Hematopoietic multipotent progenitor cell treated with erythropoietin and hydrocortisone succinate and interleukin-3 and kit ligand, for 4 days (in vitro differentiated cells): ENCODE measurements around the gene ENTPD1.
"Not testable (repeated sequence)": the region's sequence is repeated elsewhere in the genome, so short reads cannot be mapped to it uniquely, and the experiment has no call there.

Experiments used
- DNase-seq: peaks from one replicate; pipeline ENCODE4 v3.0.0-alpha.2; 2015

The ENTPD1 gene

GRCh38 chr10:95756041-95756761 lies at the start of gene ENTPD1:
Gene ENTPD1, plus strand, starts transcription at chr10:95756163. Its CDS starts 77 bp downstream, at chr10:95756240.
- peak; percentile 67 for DNase-seq

GRCh38 chr10:95706573-95706972 lies 49.4 kb upstream of the ENTPD1 start:
- DNase-seq = no peak

GRCh38 chr10:95706990-95707389 lies 49.0 kb upstream of the ENTPD1 start:
- DNase-seq = no peak

- DNase-seq = no peak
Measured at GRCh38 chr10:95711492-95711891, 44.5 kb upstream of the ENTPD1 start.

GRCh38 chr10:95716466-95716865 lies 39.5 kb upstream of the ENTPD1 start:
- no peak for DNase-seq

DNA sequence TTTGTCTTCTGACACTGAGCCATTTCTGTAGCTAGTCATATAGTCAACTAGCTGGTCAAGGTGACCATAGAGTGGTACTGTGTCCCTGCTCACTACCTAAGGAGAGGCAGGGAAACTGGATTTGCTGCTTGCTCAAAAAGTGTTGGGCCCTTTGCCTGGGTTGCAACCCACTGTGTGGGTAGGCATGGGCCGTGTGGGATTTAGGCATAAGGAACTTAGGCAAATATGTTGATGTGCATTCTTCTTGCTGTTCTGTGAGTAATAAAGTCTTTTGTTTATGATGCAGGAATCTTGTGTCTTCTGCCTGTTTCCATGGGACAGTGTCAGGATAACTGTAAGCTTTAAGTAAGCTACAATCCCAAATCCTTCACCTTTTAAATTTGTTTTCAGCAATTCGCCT lies 39.1 kb upstream of the ENTPD1 start:
- DNase-seq = no peak

DNA sequence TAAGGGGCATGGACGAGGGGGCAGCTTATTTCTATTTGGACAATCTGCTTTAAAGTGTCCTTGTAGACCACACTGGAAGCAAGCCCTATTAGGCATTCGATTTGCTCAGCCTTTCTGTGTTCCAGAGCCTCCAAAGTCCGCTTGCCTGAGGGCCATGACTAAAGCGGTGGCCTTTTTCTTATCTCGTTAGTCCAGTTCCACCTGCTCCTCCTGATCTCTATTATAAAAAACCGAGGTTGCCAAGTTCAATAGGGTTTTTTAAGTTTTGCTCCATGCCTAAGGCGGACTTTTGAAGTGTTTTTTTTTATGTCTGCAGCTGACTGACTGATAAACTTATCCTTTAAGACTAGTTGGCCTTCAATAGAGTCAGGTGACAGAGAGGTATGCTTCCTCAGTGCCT lies 35.2 kb upstream of the ENTPD1 start:
- DNase-seq = peak; percentile 50

DNA sequence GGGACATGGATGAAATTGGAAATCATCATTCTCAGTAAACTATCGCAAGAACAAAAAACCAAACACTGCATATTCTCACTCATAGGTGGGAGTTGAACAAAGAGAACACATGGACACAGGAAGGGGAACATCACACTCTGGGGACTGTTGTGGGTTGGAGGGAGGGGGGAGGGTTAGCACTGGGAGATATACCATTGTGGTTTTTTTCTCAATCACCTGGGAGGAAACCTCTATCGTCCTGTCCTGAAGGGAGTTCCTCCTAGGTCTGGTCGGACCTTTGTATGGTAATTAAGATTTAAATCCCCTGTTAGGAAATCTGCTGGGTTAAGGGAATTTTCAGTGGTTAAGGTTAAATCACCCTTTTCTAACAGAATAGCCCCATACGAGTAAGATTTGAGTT lies 33.5 kb upstream of the ENTPD1 start:
- not testable (repeated sequence) for DNase-seq

- DNase-seq = peak; percentile 42
Measured at GRCh38 chr10:95728526-95728925, 27.4 kb upstream of the ENTPD1 start.

- DNase-seq = peak; percentile 59
Measured at GRCh38 chr10:95729323-95730055, 26.5 kb upstream of the ENTPD1 start.

- peak; percentile 25 for DNase-seq
Measured at GRCh38 chr10:95730233-95730632, 25.7 kb upstream of the ENTPD1 start.

GRCh38 chr10:95732907-95733306 lies 23.1 kb upstream of the ENTPD1 start:
- not testable (repeated sequence) for DNase-seq

DNA sequence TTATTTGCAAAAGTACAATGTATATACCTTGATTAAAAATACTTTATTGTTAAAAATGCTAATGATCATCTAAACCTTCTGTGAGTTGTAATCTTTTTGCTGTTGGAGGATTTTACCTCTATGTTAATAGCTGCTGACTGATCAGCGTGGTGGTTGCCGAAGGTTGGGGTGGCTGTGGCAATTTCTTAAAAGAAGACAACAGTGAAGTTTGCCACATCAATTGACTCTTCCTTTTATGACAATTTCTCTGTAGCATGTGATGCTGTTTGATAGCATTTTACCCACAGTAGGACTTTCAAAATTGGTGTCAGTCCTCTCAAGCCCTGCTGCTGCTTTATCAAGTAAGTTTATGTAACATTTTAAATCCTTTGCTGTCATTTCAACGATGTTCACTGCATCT lies 16.9 kb upstream of the ENTPD1 start:
- no peak for DNase-seq

- DNase-seq = peak; percentile 91
Measured at GRCh38 chr10:95741807-95742467, 14.0 kb upstream of the ENTPD1 start.

GRCh38 chr10:95742485-95742884 lies 13.5 kb upstream of the ENTPD1 start:
- no peak for DNase-seq

GRCh38 chr10:95742962-95743535 lies 12.9 kb upstream of the ENTPD1 start:
- no peak for DNase-seq

GRCh38 chr10:95745501-95745900 lies 10.5 kb upstream of the ENTPD1 start:
- no peak for DNase-seq

GRCh38 chr10:95748349-95748748 lies 7.6 kb upstream of the ENTPD1 start:
- DNase-seq = no peak

- DNase-seq = no peak
Measured at GRCh38 chr10:95755511-95756004, 405 bp upstream of the ENTPD1 start.

GRCh38 chr10:95756809-95757684 lies 1.1 kb downstream of the ENTPD1 start:
- DNase-seq = no peak

DNA sequence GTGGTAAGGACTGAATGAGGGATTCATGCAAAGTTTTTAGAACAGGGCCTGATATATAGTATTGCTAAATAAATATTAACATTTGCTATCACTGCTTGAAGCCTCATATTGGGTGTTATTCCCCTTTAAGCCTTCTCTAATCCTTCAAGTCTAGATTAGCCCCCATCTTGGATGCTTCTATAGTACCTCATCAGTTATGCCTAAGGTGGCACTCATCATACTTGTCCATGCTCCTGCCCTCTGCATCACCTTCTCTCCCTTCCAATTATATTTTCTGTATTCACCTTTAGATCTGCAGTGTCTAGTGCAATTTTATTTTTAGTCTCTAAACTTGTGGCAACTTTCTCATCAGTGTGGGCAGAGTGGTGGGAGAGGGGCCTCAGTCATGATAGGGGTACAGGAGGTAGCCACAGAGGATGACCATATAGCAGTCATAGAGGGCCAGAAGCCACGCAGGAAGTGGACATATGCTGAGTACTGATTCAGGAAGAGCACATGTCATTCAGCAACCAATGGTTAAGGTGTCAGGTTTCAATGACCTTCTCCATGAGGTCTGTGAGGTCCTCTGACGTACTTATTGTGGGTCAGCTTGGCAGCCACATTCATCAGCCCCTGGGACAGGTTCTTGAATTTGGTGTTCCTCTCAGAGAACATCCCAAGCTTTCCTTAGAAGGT lies 2.5 kb downstream of the ENTPD1 start:
- DNase-seq = no peak
